Mesodermal cell (in vitro differentiated cells): ENCODE measurements around the gene ASB7.
"Not testable (repeated sequence)": the region's sequence is repeated elsewhere in the genome, so short reads cannot be mapped to it uniquely, and the experiment has no call there.

Experiments
- H3K27ac ChIP-seq: 2 replicates; pipeline ENCODE4 v1.7.0; 2013; ENCODE audit warnings: mild to moderate bottlenecking, low read depth, low read length, moderate library complexity; ENCODE audit not compliant: severe bottlenecking
- H3K36me3 ChIP-seq: 2 replicates; pipeline ENCODE4 v1.7.1; 2013; ENCODE audit warnings: mild to moderate bottlenecking, low read length, moderate library complexity; ENCODE audit not compliant: control insufficient read depth, insufficient read depth
- H3K4me1 ChIP-seq: one replicate; pipeline ENCODE4 v1.7.1; 2013; ENCODE audit warnings: mild to moderate bottlenecking, low read length; ENCODE audit not compliant: insufficient read depth, control insufficient read depth, poor library complexity, severe bottlenecking
- H3K4me3 ChIP-seq: 2 replicates; pipeline ENCODE4 v1.7.0; 2013; ENCODE audit warnings: low read length, control low read depth, mild to moderate bottlenecking; ENCODE audit not compliant: insufficient read depth, poor library complexity, severe bottlenecking; ENCODE audit errors: extremely low read depth
- H3K9me3 ChIP-seq: 2 replicates; pipeline ENCODE4 v1.7.1; 2013; ENCODE audit warnings: mild to moderate bottlenecking, low read length, moderate library complexity; ENCODE audit not compliant: control insufficient read depth
- WGBS, 2 experiments: methylation state at CpG; one replicate each; pipeline ENCODE4 v1.1.5; 2013; ENCODE audit warnings: missing lambda C conversion rate in 2 of 2; ENCODE audit not compliant: insufficient coverage in 2 of 2; 5-methylcytosine and 5-hydroxymethylcytosine counted together

The ASB7 gene

DNA sequence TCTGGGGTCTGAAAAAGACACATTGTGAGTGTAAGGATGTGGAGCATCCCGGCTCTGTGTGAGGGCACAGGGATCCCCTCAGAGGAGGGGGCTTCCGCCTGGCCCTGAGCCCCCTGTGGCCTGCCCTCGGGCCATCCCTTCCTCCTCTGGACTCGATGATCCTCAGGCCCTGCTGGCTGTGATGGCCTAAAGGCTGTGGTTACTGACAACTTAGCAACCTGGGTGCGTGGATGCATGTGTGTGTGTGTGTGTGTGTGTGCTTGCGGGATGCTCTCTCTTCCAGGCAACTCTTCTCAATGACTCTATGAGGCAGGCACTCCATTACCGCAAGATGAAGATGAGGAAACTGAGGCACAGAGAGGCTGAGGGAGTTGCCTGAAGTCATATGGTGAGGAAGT lies 66.0 kb downstream of the ASB7 start:
- H3K4me3 ChIP-seq: no peak overlapping the region
- H3K27ac ChIP-seq: no peak overlapping the region
- no peaks in the 10 kb centered on the region for H3K9me3 ChIP-seq
- H3K36me3 ChIP-seq: no peaks in the 10 kb centered on the region
- H3K4me1 ChIP-seq: peaks cover 9% of the 10 kb centered on the region
- WGBS, 2 experiments: 95 to 100% methylated on average over 1 to 3 of the region's 7 CpGs

DNA sequence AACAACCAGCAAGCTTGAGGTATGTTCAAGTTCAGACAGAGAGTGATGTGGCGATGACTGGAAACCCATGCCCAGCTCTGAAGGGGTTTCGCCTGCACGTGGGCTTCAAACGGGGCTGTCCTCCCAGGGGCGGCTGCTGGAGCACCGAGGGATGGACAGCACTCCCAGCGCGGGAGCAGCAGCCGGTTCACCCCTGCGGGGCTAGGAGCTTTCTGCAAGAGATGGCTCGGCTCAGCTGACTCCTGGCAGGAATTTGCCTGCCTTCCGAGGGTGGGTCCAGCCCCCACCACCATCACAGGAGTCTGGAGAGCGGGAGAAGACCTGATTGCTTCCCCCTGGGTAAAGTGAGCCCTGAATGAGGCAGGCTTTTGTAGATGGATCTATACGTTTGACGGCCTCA lies 66.9 kb downstream of the ASB7 start:
- Histone ChIP-seq H3K27ac (no peak overlapping the region), H3K4me3 (no peak overlapping the region), H3K9me3 (no peaks in the 10 kb centered on the region), H3K4me1 (peaks cover 6% of the 10 kb centered on the region), H3K36me3 (no peaks in the 10 kb centered on the region)
- WGBS, 2 experiments: 83 to 90% methylated on average over 13 to 14 of the region's 15 CpGs

DNA sequence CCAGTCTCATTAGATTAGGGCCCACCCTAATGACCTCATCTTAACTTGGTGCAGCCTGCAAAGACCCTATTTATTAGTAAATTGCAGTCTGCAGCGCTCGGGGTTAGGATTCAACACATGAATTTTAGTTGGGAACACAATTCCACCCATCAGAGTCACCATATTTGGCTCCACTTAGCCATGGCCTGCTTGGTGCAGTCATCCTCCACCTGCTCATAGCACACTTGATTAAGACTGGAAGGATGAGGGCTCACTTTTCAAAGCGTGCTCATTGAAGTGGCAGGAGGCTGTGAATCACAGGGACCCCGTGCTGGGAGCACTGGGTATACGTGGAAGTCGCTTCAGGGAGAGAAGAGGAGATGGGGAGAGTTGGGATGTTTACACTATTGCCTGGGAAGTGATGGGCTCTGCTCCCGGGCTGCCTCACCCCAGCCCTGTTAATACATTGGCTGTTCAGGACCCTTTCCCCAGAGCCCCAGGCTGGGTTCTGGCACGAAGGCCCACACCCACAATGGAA lies 68.2 kb downstream of the ASB7 start:
- 80 to 82% methylated on average over 6 to 8 of the region's 8 CpGs for WGBS, 2 experiments
- H3K27ac ChIP-seq: no peak overlapping the region
- no peaks in the 10 kb centered on the region for H3K9me3 ChIP-seq
- H3K4me3 ChIP-seq: no peak overlapping the region
- H3K36me3 ChIP-seq: no peaks in the 10 kb centered on the region
- H3K4me1 ChIP-seq: peaks cover 6% of the 10 kb centered on the region

DNA sequence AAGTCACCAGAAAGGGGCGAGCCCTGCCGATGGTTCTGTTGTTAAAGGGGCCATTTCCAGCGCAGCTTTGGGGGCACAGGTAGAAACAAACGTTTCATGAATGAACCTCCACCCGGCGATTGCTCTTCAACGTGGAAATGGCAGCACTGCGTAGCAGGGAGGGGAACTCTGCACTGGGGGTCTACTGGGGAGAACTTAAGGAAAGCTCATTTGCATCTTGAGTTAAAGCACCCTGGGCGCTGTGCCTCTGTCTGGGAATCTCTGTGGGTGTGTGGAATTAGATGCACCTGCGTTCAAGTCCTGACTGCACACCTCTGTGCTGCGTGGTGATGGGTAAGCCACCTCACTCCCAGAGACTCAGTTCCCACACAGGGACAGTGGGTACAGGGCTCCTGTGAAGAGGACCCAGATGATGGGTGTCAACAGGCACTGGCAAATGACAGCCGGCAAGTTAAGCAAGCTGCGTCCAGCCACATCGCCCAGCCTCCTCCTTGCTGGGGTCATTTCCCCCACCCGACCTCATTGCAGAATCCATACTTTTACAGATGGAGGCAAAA lies 68.8 kb downstream of the ASB7 start:
- WGBS, 2 experiments: 87 to 93% methylated on average over 15 of the region's 15 CpGs
- no peak overlapping the region for H3K27ac ChIP-seq
- H3K4me1 ChIP-seq: peaks cover 6% of the 10 kb centered on the region
- no peaks in the 10 kb centered on the region for H3K9me3 ChIP-seq
- H3K4me3 ChIP-seq: no peak overlapping the region
- no peaks in the 10 kb centered on the region for H3K36me3 ChIP-seq

DNA sequence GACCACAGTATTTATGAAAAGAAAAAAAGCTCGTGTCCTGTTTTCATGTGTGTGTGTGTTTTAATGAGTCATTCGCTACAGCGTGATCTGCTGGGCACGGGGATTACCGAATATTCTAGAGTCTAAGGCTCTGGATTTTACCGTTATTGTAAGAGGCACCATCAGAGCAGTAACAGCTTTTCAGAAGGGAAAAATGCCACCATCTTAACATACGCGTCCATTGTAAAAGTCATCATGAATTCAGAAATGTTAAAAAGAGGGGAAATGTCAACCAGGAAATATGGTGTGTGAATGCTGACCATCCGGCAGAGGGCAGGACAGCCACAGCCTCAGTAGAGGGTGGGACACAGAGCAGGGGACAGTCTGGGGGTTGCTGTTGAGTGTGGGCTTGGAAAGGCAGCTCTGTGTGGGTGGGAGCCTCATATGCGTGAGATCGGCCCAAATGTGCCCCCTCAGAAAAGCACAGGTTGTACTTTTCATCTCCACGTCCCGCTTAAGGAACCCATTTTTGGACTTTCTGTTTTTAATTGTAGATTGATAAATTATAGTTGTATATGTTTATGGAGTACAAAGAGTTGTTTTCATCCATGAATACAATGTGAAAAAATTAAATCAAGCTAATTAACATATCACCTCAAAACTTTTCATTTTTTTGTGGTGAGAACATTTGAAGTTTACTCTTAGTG lies 69.6 kb downstream of the ASB7 start:
- WGBS, 2 experiments: 74 to 77% methylated on average over 12 to 13 of the region's 13 CpGs
- peaks cover 6% of the 10 kb centered on the region for H3K4me1 ChIP-seq
- no peak overlapping the region for H3K4me3 ChIP-seq
- H3K36me3 ChIP-seq: no peaks in the 10 kb centered on the region
- H3K27ac ChIP-seq: no peak overlapping the region
- no peaks in the 10 kb centered on the region for H3K9me3 ChIP-seq

DNA sequence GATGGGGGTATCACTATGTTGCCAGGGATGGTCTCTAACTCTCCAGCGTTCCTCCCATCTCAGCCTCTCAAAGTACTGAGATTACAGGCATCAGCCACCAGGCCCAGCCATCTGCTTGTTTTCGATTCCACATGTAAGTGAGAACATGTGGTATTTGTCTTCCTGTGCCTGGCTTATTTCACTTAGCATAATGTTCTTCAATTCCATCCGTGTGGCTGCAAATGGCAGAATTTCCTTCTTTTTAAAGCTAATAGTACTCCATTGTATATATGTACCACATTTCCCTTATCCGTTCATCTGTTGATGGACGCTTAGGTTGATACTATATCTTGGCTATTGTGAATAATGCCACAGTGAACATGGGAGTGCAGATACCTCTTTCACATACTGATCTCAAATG lies 70.6 kb downstream of the ASB7 start:
- Histone ChIP-seq H3K36me3 (no peaks in the 10 kb centered on the region), H3K4me1 (peaks cover 6% of the 10 kb centered on the region), H3K4me3 (no peak overlapping the region), H3K27ac (no peak overlapping the region), H3K9me3 (no peaks in the 10 kb centered on the region)
- WGBS, 2 experiments: 70 to 100% methylated on average over 2 of the region's 5 CpGs

DNA sequence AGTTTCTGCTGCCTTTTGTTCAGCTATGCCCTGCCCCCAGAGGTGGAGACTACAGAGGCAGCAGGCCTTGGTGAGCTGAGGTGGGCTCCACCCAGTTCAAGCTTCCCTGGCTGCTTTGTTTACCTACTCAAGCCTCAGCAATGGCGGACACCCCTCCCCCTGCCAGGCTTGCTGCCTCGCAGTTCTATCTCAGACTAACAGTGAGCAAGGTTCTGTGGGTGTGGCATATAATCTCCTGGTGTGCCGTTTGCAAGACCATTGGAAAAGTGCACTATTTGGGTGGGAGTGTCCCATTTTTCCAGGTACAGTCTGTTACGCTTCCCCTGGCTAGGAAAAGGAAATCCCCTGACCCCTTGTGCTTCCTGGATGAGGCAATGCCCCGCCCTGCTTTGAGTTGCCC lies 76.8 kb downstream of the ASB7 start:
- H3K4me1 ChIP-seq, H3K27ac ChIP-seq, H3K36me3 ChIP-seq, H3K9me3 ChIP-seq, H3K4me3 ChIP-seq: not testable (repeated sequence)
- WGBS, 2 experiments: 72 to 88% methylated on average over 3 of the region's 5 CpGs

DNA sequence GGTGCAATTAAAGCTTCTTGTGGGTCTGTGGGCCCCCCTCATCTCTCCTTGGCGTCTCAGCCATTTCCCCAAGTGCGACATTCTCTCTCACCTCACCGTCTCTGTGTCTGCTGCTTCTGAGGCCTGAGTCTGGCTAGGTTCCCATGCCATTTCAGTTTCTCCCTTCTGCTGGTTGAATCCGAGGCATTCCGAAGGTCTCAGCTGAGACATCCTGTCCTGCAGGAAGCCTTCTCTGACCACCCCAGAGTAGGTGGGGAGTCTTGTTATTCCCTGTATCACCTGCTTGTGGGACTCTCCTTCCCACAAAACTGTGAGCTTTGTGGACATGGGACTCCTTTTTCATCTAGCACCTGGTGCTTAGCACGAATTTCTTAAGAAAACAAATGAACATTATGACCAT lies 78.3 kb downstream of the ASB7 start:
- Histone ChIP-seq H3K36me3 (no peaks in the 10 kb centered on the region), H3K27ac (no peak overlapping the region), H3K4me1 (no peaks in the 10 kb centered on the region), H3K4me3 (no peak overlapping the region), H3K9me3 (peaks cover 5% of the 10 kb centered on the region)
- 68 to 85% methylated on average over 3 to 4 of the region's 6 CpGs for WGBS, 2 experiments

DNA sequence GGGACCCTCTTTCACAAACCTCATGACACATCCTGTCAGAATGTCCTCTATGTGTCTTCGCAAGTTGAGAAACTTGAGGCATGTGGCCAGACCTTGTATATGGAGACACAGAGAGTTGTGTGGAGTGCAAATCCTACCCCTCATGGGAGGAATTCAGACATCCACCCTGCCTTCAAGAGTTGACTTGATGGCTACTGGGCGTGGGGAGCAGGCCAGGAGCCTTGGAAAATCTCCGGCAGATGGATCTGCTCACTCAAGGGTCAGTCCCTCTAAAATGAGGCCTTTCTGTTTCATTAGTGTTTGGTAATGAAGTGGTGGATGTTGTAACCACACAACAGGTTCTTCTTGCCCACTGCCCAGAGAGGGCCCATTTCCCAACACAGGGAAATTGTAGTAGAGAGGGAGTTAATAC lies 79.0 kb downstream of the ASB7 start:
- no peak overlapping the region for H3K27ac ChIP-seq
- no peak overlapping the region for H3K4me3 ChIP-seq
- 96% methylated on average over 3 of the region's 3 CpGs; no CpG with 5 or more reads in 1 of the 2 experiments for WGBS, 2 experiments
- H3K9me3 ChIP-seq: peaks cover 5% of the 10 kb centered on the region
- H3K36me3 ChIP-seq: no peaks in the 10 kb centered on the region
- no peaks in the 10 kb centered on the region for H3K4me1 ChIP-seq

DNA sequence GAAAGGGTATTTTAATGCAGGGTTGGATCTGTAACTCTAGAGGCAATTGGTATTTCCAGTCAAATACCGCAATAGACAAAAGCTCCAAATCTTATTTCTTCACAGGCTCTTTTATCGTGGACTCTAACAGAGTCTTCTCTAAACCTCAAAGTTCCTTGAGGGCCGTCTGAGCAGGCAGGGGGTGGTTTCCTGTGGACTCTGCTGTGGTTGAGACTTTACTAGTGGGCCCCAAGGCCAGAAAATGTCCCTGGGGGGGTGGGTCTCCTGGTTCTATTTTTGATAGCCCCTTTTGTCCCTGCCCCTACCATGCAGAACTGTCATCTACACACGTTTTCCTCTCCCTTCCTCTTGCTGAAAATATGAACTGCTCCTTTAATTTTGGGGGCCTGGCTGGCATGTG lies 80.1 kb downstream of the ASB7 start:
- 77% methylated on average over 3 of the region's 4 CpGs; no CpG with 5 or more reads in 1 of the 2 experiments for WGBS, 2 experiments
- Histone ChIP-seq H3K4me3 (no peak overlapping the region), H3K9me3 (peaks cover 5% of the 10 kb centered on the region), H3K27ac (no peak overlapping the region), H3K4me1 (peaks cover 3% of the 10 kb centered on the region), H3K36me3 (no peaks in the 10 kb centered on the region)

DNA sequence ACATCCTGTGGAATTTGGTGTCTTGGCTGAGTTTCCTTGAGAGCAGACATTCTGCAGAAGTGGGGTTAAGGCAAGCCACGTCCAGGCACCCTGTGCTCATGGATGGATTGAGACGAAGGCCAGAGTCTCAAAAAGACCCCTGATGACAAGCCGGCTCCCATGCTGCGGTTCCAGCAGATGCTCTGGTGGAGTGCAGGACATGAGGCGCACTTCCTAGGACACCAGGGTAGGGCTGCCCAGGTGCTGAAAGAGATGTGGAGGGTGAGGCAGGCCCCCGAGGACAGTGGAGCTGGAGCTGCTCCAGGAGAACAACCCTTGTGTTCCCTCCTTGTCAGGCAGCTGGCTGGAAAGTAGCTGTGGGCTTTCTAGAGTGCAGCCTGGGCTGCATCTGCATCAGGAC lies 81.0 kb downstream of the ASB7 start:
- H3K9me3 ChIP-seq: peaks cover 5% of the 10 kb centered on the region
- no peak overlapping the region for H3K27ac ChIP-seq
- H3K4me1 ChIP-seq: peaks cover 6% of the 10 kb centered on the region
- 89 to 93% methylated on average over 5 to 6 of the region's 6 CpGs for WGBS, 2 experiments
- no peaks in the 10 kb centered on the region for H3K36me3 ChIP-seq
- no peak overlapping the region for H3K4me3 ChIP-seq
